Islet precursor cell (in vitro differentiated cells): ENCODE measurements around the gene TPBGL.

Experiments
- DNase-seq: peaks from one replicate; pipeline ENCODE4 v3.0.0-alpha.2; 2018

Gene TPBGL

DNA sequence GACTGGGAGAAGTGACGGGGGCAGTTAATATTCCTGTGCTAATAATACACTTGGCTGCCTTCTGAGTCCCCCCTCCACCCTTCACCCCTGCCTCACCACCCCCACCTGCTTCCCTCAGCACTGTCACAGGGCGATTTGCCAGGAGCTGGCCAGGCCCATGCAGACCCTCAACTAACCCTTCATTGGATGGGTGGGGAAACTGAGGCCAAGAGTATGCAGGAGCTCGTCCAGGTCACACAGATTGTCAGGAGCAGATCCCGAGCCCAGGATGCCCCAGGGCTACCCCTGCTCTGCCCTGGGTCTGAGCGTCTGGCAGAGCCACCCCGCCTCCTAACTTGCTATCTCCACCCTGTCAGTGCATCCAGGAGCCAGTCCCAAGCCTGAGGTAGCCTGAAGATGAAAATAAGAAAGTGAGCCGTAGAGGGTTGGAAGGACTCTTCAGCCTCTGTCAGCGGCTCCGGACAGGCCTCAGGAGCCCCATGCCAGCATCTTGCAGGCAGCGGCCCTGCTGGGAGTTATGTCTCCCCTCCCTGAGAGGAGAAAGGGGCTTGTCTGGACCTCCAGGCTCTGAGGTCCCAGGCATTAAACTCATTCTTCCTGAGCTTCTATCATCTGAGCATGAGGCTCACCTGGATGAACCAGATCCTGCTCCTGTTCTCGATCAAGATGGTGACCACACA, 6.2 kb downstream of the TPBGL start:
- DNase-seq = peak; percentile 46

DNA sequence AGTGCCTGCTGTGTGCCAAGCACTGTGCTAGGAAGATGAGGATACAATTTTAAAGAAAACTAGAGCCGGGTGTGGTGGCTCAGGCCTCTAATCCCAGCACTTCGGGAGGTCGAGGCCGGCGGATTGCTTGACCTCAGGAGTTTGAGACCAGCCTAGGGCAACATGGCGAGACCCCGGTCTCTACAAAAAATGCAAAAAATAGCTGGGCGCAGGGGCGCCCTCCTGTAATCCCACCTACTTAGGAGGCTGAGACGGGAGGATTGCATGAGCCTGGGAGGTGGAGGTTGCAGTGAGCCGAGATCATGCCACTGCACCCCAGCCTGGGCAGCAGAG, 8.3 kb downstream of the TPBGL start:
- DNase-seq = no peak

DNA sequence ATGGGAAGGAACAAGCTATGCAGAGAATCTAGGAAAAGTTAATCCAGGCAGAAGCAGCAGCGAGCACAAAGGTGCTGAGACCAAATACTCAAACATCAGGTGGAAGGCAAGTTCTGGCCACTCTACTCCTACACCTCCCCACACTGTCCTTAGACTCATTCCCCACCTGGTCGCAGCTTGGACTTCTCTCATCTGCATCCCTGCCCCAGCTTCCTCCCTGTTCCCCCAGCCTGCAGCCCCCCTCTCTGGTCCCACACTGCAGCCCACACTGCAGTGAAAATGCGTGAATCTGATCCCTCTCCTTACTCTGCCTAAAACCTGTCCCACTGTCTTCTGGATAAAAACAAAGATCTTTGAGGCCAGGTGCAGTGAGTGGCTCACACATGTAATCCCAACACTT, 9.1 kb downstream of the TPBGL start:
- DNase-seq = peak; percentile 29

DNA sequence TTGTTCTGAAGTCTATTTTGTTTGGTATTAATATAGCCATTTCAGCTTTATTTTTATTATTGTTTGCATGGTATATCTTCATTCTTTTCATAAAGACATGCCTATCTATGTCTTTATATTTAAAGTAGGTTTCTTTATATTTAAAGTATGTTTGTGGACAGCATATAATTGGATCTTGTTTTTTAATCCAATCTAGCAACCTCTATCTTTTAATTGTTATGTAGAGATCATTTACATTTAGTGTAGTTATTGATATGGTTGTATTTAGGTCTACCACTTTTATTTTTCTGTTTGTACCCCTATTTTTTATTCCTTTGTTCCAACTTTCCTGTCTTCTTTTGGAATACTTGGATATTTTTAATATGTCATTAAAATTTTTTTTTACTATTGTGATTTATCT, 13.8 kb downstream of the TPBGL start:
- no peak for DNase-seq

DNA sequence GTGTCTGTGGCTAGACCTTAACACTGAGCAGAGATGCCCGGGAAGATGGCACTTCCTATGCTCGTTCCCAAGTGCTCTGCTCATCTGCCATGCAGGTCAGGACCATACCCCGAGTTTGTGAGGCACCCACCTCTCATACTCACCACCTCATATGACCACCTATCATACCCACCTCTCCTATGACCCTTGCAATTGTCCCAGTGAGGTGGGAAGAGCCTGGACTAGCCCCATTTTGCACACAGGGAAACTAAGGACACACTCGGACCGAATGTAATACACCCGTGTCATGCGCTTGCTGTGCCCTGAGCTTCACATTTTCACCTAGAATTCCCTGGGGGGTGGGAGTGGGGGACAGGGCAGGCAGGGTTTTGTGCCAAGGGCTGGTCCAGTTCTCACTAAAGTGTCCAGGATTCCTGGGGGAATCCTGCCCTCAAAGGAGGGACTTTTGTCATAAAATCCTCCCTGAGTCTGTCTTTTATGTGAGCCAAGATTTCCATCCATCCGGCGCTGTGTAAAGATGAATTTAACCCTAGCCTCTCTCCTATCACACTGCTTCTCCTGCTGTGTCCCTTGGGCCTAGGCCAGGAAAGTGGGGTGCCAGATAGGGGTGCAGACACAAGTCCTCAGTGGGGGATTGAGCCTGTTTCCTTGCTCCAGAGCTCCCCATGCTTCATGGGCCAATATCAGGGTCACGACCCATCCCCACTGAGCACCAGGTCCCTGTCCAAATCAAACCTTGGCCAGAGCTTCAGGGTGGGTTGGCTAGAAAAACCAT, 20.0 kb downstream of the TPBGL start:
- DNase-seq = no peak

DNA sequence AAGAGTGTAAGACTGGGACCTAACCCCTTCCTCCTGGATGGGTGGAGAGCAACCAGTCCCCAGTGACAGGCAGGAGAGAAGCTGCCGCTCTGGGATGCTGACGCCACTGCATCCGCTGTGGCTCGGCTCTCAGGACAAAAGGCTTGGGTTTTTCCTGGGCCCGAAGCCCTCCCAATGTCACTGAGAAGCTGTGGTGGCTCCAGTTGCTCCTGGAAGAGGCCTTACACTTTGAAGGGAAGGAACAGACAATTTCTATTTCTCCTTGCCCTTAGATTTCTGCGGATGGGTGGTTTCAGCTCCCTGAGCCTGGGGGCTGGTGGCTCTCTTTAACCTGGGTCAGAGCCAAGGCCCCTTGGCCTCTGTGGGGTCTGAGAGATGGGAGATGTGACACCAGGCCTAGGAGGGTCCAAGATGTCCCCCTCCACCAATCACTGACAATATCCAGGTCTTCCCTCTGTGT, 21.4 kb downstream of the TPBGL start:
- no peak for DNase-seq

DNA sequence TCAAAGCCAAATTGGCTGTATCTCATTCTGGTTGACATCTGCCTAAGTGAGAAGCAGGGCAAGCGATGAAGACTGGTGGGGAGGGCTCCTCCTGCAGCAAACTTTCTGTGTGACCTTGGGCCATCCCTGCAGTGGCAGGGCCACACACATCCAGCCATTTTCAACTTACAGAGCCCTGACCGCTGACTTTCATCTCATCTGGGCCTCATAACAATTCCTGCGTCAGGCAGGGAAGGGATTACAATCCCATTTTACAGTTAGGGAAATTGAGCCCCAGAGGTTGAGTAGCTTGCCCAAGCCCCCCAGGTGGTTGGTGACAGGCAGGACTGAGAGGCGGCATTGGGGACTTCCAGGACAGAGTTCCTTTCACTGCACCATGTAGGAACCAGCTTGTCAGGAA, 21.9 kb downstream of the TPBGL start:
- no peak for DNase-seq

DNA sequence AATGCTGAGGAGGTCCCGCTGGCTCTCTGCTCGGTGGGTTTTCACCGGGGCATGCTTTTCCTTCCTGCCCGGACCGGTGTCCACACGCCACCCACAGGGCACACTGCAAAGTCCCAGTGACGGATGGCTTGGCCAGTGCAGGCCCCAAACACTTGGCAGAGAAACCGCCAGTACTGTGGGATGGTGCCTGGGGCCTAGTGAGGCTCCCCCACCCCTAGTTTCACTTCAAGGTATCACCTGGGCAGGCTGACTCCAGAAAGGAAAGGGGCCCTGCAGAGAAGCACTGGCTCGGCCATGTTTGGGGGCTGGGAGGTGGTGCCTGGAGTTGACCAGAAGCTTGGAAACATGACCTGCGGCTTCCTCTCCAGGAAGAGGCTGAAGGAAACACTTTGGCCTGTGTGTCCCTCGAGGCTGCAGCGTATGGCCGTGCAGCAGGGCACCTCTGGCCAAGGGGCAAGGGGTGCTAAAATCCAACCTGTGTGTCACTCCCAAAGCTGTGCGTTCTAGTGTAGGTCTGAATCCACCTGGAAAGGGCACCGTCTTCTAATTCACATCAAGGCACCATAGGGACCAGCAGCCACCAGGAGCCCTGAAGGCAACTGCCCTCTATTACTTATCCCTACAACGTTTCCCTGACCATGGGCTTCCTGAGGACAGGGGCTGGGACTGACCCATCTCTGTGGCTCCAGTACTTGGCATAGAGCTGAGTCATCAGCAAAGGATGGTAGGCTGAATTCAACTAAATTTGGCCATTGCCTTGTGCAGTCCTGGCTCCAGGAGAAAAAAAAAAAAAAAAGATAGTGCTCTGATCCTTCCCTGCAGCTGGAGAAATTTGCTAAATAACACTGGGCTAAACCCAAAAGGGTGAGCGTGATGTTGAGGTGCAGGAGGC, 22.6 kb downstream of the TPBGL start:
- DNase-seq = no peak

DNA sequence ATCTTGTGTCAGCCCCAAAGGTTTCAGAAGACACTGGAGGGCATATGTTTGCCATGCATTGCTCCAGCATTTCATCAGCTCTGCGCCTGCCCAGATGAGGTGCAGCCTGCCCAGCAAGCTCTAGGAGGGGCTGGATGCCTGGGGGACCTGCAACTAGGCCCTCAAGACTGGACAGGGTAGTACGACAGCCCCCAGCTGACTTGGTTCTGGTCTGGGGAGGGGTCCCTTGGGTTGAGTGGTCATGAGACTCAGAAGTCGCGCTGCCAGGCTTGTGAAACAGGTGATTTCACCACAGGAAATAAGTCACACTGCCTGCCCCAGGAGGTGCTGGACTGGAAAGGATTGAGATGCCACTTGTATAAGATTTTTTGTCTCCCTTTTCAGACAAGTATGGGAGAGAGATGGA, 23.4 kb downstream of the TPBGL start:
- no peak for DNase-seq

DNA sequence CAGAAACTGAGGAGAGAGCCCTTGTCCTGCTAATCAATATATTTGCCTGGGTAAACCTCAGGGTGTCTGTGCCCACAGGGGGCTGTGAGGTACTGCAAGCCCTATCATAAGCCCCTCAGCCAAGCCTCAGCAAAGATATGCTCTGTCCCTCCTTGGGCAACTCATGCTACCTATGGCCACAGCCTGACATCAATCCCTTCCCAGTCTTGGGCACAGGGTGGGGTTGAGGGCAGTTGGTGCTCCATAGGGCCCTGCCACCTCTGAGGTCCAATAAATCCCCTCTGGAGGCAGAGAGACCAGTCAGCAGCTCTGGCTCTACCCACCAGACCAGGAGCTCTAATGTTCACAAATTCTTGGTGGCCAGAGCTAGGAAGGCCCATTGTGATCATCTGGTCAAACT, 23.8 kb downstream of the TPBGL start:
- no peak for DNase-seq

DNA sequence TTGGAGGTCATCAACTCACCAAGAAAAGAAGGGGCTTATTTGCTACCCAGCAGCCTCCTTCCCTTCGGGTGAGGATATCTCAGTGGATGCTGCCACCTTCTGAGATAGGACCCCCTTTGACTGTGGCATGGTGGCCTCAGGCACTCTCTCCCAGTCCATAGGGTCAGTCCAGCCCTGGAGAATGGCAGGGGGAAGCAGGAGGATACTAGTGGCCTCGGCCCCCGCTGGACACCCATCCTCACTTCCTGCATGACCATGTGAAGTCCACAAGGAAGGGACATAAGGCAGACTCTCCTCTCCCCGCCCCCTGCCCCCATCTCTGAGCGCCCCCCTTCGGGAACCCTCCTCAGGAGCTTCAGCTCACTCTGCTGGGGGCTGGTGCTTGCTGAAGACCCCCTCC, 24.4 kb downstream of the TPBGL start:
- DNase-seq = no peak

DNA sequence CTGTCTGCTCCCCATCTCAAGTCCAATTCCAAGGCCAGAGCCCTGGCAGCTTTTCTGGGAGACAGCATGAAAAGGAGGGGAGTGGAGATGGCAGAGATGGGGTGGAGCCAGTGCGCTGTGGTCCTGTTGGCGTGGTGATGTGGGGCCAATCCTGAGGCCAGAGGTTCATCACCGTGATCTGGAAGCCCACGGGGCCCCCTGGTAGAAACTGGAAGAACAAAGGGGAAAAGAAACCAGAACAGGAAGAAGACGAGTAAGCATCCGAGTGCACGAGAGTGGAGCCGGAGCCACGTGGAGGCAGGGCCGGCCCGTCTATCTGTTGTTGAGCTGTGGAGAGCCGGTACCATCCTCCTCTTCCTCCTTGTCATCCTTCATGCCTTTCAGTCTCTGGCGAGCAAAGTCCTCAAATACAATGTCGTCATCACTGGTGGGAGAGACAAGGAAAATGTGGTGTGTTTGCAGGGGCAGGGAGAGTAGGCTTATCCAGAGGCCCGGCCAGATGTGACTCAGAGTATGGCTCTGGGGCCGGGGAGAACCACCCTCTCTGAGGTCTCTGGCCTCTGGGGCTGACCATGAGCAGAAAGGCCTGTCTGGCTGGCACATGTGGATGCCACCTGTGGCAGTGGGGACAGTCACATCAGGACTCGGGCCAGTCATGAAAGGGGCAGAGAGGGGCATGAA, 25.4 kb downstream of the TPBGL start:
- no peak for DNase-seq

DNA sequence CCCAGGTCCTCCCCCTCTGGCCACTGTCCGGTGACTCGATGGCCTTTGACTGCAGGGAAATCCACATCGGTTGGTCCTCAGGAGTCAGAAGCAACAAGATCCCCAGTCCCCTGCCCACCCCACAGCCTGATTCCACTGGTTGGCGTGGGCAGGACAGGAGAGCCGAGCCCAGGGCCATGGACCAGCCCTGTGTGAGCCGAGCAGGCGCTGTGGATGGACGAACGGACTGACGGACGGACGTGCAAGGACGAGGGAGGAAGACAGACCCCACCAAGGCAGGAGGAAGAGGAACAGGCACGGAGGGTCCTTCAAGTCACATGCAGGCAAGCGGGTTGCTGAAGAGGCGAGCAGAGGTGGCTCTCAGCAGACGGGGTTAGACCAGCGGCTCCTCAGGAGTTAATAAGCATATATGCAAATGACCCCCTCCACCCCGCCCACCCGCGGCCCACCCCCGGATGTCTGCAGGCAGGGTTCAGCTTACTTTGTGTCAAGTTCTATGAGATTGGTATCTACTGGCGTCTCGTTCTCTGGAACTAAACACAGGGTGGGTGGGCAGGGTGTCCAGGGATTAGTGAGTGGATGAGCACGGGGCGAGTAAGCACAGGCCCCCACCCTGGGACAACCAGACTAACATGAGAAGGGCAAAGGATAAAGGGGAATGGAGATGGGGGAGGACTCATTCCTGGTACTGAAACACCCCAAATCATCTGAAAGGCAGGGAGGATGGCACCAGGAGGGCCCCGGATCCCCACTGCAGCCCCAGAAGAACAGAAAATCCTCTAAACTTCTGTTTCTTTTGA, 26.8 kb downstream of the TPBGL start:
- DNase-seq = no peak

DNA sequence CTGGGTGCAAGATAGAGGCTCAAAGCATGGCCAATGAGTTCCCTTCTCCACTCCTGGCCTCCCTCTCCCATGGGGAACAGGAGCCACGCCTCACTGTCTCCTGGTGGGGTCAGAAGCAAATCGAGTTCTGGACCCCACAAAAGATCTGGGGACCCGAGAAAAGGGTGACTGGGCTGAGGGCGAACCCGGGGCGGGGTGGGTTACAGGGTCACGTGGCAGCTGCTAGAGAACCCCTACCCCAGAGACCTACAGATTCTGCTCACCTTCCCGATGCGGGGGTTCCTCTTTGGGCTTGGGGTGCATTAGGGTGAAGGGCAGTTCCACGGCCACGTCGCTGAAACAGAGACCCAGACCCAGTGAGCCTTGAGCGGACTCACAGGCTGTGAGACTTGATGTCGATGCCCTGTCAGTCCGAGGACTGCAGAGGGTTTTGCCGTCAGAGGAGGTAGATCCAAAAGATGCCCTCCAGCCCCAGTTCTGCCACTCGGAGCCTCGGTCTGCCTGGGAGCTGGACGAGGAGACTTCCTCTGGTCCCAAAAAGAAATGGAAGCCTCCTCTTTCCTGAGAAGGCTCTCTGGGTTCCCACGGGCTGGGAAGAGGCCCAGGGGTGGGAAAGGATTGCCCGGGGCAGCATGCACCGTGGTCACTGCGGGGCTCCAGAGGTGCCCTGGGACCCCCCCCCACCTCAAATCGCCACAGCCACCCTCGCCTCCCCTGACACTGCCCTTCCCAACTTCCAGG, 28.2 kb downstream of the TPBGL start:
- no peak for DNase-seq

DNA sequence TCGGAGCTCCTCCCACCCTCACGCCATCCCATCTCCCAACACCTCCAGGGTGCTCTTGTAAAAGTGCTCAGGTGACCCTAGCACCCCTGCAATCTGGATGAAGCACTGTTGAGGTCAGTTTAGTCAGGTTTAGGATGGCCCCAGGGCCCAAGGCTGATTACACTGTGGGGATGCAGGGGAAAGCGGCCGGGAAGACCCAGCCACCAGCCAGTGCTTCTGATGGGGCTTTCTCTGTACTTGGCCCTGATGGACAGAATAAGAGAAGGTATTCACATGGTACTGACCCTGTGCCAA, 28.7 kb downstream of the TPBGL start:
- no peak for DNase-seq

DNA sequence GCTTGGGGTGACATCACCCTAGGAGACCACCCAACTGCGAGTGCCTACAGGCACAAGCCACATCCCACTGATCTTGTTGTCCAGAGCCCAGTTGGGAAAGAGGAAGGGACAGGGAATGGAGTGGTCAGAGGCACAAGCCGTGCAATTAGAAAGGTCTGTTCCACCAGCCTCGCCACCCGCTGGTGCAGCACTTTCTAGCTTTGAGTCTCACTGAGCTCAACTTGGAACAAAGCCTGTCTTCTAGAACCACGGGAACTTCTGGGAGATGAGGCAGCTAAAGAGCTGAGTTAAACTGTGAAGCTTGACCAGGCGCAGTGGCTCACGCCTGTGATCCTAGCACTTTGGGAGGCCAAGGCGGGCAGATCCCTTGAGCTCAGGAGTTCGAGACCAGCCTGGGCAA, 29.3 kb downstream of the TPBGL start:
- no peak for DNase-seq

DNA sequence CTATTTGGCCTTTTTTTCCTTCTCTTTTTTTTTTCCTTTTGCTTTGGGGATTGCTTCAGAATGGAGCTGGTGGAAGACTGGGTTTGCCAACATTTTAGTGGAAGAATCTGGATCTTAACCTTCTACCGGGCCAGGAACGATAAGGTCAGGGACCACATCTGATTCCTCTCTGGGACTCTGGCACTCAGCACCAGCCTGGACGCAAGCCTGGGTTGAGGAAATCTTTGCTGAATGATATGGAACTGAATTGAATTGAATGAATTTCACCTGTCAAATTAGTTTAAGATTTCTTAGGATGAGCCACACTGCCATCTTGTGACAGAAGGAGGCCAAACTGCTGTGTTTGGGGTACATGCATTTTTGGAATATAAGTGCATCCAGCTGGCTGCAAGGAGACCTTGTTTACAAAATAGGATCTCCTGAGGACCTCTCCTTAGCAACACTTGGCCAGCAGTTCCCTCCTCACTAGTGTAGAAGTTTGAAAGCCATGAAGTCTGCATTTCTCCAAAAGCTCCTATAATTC, 30.4 kb downstream of the TPBGL start:
- DNase-seq = no peak

DNA sequence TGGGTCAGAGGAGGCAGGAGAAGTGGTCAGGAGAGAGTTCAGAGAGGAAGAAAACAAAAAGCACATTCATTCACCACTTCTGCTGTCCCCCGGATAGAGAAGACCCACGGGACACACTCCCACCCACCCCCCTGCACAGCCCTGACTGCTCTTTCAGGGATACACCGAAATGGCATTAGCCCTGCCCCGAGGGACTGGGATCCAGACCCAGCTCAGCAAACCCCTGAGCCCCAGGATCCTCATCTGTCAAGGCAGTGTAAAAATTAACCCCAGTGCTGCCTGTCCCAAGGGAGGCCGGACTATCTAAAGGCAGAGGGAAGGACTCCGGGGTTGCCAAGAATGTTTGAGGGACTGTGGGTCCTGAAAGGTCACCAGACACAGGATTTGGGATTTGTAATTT, 31.2 kb downstream of the TPBGL start:
- DNase-seq = no peak

DNA sequence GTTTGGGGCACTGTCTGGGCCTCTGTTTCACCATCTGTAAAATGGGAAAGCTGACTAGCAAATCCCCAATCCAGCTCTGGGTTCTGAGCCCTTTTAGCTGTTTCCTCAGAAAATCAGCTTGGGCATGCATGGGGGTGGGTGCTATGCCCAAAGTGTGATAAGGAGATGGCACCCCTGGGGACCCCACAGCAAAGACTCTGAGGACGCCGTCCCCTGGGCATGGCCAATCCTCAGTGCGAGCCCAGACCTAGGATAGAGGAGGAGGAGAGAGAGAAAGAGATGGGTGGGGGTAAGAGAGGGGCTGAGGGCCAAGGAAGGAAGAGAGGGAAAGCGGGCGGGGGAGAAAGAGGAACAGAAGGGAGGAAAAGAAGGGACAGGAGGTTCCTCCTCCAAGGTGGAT, 31.8 kb downstream of the TPBGL start:
- DNase-seq = peak; percentile 3

DNA sequence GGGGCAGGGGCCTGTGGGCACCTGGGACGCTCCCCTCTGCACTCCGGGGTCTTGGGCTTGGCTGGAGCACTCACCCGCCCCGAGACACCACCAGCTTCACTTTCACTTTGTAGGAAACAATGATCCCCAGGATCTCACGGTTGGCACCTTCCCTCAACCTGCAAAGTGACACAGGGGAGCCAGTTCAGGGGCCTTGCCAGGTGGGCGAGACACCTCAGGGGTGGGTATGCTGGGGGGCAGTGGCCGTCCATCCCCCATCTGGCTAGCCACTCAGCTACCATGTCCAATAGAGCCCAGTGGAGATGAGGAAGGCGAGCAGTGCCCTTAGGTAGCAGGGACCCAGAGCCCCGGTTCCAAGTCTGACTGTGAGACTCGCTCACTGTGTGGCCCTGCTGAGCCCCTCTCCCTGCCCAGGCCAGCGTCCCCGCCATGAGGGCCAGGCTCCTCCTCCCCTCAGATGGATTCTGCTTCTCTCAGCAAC, 32.3 kb downstream of the TPBGL start:
- peak; percentile 32 for DNase-seq
